Ovary (tissue), 3 donors: ENCODE data around the gene MIPEP.

Source experiments
- EP300 ChIP-seq: sonication (generic); formaldehyde crosslinking; IDR thresholded peaks from one replicate; pipeline ENCODE4 v1.6.1; 2017; ENCODE audit warnings: antibody characterized with exemption
- POLR2A ChIP-seq: fragments of 450-650 bp; IDR thresholded peaks from one replicate; pipeline ENCODE4 v1.6.1; 2017; ENCODE audit warnings: antibody characterized with exemption, mild to moderate bottlenecking, moderate library complexity
- TF ChIP-seq, protein P1 (sequence below), 3 donors: fragments of 450-650 bp in 2 of 3; fragments of 200-600 bp in 1 of 3; IDR thresholded peaks; one replicate each; pipeline versions ENCODE4 v1.5.1 to v1.8.0; 2016 to 2022; ENCODE audit warnings: antibody characterized with exemption in 3 of 3, mild to moderate bottlenecking in 1 of 3
- donor health status: DM: no; HTN: no; CAD: no.

DNA sequence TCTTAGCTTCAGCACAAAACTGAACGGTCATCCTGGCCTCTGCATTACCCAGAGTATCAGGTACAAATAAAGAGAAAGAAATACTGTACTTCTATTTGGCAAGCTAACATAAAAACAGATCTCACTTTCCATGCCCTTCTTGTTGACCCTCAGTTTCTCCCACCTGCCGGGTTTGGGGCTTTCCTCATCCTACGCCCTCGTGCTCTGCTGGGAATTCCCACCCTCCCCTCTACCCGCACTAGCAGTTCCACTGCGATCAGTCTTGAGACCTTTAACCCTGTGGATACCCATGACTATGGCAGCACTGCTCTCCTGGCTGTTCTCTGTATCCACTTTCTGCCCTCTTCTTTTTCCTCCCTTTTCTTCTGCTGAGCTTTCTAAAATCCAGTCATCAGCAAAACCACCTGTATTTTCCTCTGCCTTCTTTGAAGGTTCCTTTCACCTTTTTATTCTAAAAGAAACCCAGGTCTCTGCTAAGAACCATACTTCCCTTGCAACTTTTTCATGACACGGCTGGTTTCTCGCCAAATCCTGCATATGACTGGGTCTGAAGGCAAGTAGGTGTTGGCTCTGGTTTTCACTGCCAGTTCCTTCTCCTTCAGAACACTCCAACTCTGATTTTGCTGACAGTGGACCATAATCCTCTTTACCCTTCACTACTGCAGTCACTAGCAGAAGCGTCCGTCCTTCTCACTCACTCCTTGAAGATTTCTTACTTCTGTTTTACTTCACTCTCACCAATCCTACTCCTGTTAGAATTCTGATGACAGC is 99.4 kb downstream of the MIPEP start:
- TF ChIP-seq, protein P1, sequence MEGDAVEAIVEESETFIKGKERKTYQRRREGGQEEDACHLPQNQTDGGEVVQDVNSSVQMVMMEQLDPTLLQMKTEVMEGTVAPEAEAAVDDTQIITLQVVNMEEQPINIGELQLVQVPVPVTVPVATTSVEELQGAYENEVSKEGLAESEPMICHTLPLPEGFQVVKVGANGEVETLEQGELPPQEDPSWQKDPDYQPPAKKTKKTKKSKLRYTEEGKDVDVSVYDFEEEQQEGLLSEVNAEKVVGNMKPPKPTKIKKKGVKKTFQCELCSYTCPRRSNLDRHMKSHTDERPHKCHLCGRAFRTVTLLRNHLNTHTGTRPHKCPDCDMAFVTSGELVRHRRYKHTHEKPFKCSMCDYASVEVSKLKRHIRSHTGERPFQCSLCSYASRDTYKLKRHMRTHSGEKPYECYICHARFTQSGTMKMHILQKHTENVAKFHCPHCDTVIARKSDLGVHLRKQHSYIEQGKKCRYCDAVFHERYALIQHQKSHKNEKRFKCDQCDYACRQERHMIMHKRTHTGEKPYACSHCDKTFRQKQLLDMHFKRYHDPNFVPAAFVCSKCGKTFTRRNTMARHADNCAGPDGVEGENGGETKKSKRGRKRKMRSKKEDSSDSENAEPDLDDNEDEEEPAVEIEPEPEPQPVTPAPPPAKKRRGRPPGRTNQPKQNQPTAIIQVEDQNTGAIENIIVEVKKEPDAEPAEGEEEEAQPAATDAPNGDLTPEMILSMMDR (IDR thresholded peaks at IDR 0.05) = no peak
- TF ChIP-seq POLR2A = no peak
- no peak for TF ChIP-seq EP300
